ENCODE results near the gene SNX1. TPM values are rescaled to one million over a fixed set of nuclear protein-coding genes. Genes with fewer than 3 reads are reported as not detected.
"Not testable (repeated sequence)": the region's sequence is repeated elsewhere in the genome, so short reads cannot be mapped to it uniquely, and the experiment has no call there.

The SNX1 gene
- total and polyA plus RNA-seq, 5 donors = 54.1 to 149 (median 104) TPM

DNA sequence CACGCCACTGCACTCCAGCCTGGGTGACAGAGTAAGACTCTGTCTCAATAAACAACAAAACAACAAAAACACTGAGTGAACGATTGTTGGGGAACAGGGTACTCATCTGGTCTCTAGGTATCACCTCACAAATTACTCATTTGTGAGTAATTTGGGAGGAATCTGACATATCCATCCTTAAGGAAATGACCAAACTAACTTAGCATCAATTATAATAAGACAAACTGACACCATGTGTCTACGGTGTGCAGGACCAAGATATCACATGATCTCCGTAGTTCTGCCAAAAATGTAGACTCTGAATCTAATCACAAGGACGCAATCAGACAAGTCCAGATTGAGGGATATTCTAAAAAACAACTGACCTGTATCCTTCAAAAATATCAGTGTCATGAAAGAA, 37.5 kb upstream of the SNX1 start:
- H3K4me1 ChIP-seq (ENCODE audit: control insufficient read depth, insufficient read depth, low read length) = no peaks in the 10 kb centered on the region
- intact Hi-C loops (cut with DNase I) = no loop called here
- no peaks in the 10 kb centered on the region for H3K9me3 ChIP-seq (ENCODE audit: control insufficient read depth, low read length)
- H3K27me3 ChIP-seq (ENCODE audit: control insufficient read depth, insufficient read depth) = no peaks in the 10 kb centered on the region
- H3K27ac ChIP-seq (ENCODE audit: low read length) = no peak overlapping the region
- ATAC-seq (no peak), DNase-seq (no peak)
- WGBS = 77% methylated on average over 5 of the region's 5 CpGs
- no peak overlapping the region for H3K4me3 ChIP-seq (ENCODE audit: low read length)

DNA sequence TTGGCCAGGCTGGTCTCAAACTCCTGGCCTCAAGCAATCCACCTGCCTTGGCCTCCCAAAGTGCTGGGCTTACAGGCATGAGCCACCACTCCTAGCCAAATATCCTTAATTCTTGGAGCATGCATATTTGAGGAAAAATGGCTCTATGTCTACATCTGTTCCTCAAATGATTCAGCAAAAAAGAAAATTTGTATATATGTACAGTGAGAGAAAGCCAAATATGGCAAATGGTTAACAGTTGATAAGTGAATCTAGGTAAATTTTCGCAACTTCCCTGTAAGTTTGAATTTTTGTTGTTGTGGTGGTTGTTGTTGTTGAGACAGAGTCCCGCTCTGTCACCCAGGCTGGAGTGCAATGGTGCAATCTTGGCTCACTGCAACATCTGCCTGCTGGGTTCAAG, 36.7 kb upstream of the SNX1 start:
- ATAC-seq; H3K9me3 ChIP-seq (ENCODE audit: control insufficient read depth, low read length); H3K4me3 ChIP-seq (ENCODE audit: low read length); H3K27ac ChIP-seq (ENCODE audit: low read length); DNase-seq; intact Hi-C loops (cut with DNase I); H3K4me1 ChIP-seq (ENCODE audit: control insufficient read depth, insufficient read depth, low read length); H3K27me3 ChIP-seq (ENCODE audit: control insufficient read depth, insufficient read depth): not testable (repeated sequence)
- 94% methylated on average over 2 of the region's 2 CpGs for WGBS

DNA sequence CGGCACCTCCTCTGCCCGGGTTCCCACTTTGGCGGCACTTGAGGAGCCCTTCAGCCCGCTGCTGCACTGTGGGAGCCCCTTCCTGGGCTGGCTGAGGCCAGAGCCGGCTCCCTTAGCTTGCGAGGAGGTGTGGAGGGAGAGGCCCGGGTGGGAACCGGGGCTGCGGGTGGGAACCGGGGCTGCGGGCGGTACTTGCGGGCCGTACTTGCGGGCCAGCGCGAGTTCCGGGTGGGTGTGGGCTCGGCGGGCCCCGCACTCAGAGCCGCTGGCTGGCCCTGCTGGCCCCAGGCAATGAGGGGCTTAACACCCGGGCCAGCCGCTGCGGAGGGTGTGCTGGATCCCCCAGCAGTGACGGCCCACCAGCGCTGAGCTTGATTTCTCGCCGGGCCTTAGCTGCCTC, 35.1 kb upstream of the SNX1 start:
- no peaks in the 10 kb centered on the region for H3K27me3 ChIP-seq (ENCODE audit: control insufficient read depth, insufficient read depth)
- DNase-seq (no peak), ATAC-seq (no peak)
- intact Hi-C loops (cut with DNase I) = loop anchor here in 2 of 4 donors (10.0 kb wide), 2 partner anchors 306 to 456 kb away; no protein-coding TSS in a partner anchor
- no peak overlapping the region for H3K27ac ChIP-seq (ENCODE audit: low read length)
- H3K4me1 ChIP-seq (ENCODE audit: control insufficient read depth, insufficient read depth, low read length) = no peaks in the 10 kb centered on the region
- WGBS = 96% methylated on average over 29 of the region's 29 CpGs
- H3K9me3 ChIP-seq (ENCODE audit: control insufficient read depth, low read length) = no peaks in the 10 kb centered on the region
- no peak overlapping the region for H3K4me3 ChIP-seq (ENCODE audit: low read length)

GRCh38 chr15:64066451-64066850, 29.3 kb upstream of the SNX1 start:
- intact Hi-C loops (cut with DNase I) = loop anchor here (5.0 to 10.0 kb wide), 3 partner anchors 312 to 462 kb away; no protein-coding TSS in a partner anchor

DNA sequence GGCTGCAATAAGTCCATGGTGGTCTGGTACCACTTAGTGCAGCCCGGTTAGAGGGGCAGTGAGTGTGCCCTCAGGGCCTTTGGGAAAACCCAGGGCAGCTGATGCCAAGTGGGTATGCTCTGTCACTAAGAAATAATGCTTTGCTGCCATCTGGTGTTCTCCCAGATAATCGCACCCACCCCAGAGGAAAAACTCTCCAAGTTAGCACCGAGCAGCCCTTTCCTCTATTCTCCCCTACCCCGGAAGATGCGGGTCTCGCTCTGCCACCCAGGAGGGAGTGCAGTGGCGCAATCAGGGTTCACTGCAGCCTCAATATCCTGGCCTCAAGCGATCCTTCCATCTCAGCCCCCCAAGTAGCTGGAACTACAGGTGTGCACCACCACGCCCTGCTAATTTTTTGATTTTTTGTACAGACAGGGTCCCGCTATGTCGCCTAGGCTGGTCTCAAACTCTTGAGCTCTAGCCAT, 28.2 kb upstream of the SNX1 start:
- intact Hi-C loops (cut with DNase I) = loop anchor here (5.0 to 10.0 kb wide), 3 partner anchors 313 to 463 kb away; no protein-coding TSS in a partner anchor
- H3K4me3 ChIP-seq (ENCODE audit: low read length) = no peak overlapping the region
- H3K27ac ChIP-seq (ENCODE audit: low read length) = no peak overlapping the region
- H3K27me3 ChIP-seq (ENCODE audit: control insufficient read depth, insufficient read depth) = no peaks in the 10 kb centered on the region
- 24% methylated on average over 11 of the region's 11 CpGs for WGBS
- H3K9me3 ChIP-seq (ENCODE audit: control insufficient read depth, low read length) = no peaks in the 10 kb centered on the region
- ATAC-seq (peak; percentile 75 to 77), DNase-seq (peak; percentile 52 to 75 (median 72))
- peaks cover 7% of the 10 kb centered on the region for H3K4me1 ChIP-seq (ENCODE audit: control insufficient read depth, insufficient read depth, low read length)

More at GRCh38 chr15:64066451-64066850, 29.3 kb upstream of the SNX1 start:
- Histone ChIP-seq H3K27ac (ENCODE audit: low read length) (no peak overlapping the region), H3K4me1 (ENCODE audit: control insufficient read depth, insufficient read depth, low read length) (peaks cover 6% of the 10 kb centered on the region), H3K27me3 (ENCODE audit: control insufficient read depth, insufficient read depth) (no peaks in the 10 kb centered on the region), H3K4me3 (ENCODE audit: low read length) (no peak overlapping the region), H3K9me3 (ENCODE audit: control insufficient read depth, low read length) (no peaks in the 10 kb centered on the region)
- WGBS = 71% methylated on average over 1 of the region's 1 CpG
- no peak for ATAC-seq
- no peak for DNase-seq

DNA sequence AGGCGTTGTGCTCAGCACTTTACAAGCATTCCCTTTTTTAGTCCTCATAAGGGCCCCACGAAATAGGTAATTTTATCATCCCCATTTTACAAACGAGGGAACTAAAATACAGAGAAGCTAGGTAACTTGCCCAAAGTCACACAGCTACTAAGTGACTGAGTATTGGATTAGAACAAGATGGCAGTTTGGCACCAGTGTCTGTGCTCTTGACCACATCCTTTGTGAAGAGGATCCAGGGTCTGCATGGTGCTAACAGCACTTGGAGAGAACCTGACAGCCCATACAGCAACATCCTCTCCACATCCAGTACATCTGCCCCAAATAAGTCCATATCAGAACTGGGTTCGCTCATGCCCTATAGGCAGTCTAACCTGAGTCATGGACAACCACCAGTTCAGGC, 27.6 kb upstream of the SNX1 start:
- no peak for ATAC-seq
- no peak overlapping the region for H3K4me3 ChIP-seq (ENCODE audit: low read length)
- H3K27me3 ChIP-seq (ENCODE audit: control insufficient read depth, insufficient read depth) = no peaks in the 10 kb centered on the region

DNA sequence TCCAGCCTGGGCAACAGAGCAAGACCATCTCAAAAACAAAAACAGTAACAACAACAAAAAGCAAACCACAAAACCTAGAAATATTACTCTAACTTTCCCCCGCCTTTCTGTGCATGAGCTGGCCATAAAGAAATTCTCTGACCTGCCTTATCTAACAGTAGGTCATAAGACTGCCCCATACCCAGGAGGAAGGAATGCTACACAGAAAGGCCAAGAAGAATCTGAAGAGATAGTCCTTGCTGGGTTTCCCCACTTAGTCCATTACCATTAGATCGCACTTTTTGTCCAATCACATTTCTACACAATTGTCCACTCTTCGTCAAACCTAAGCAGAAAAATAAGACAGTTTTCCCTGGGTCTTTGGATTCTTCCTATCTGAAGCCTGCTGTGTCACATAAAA, 25.7 kb upstream of the SNX1 start:
- Histone ChIP-seq H3K27me3 (ENCODE audit: control insufficient read depth, insufficient read depth) (no peaks in the 10 kb centered on the region), H3K27ac (ENCODE audit: low read length) (peak overlapping the region; percentile 48), H3K9me3 (ENCODE audit: control insufficient read depth, low read length) (no peaks in the 10 kb centered on the region), H3K4me1 (ENCODE audit: control insufficient read depth, insufficient read depth, low read length) (peaks cover 7% of the 10 kb centered on the region), H3K4me3 (ENCODE audit: low read length) (no peak overlapping the region)
- WGBS = 94% methylated on average over 3 of the region's 3 CpGs
- DNase-seq (no peak), ATAC-seq (no peak)
- intact Hi-C loops (cut with DNase I) = no loop called here

More for the DNA sequence above, 27.6 kb upstream of the SNX1 start:
- H3K27ac ChIP-seq (ENCODE audit: low read length) = no peak overlapping the region
- WGBS = 61% methylated on average over 4 of the region's 4 CpGs
- H3K9me3 ChIP-seq (ENCODE audit: control insufficient read depth, low read length) = no peaks in the 10 kb centered on the region
- no peak for DNase-seq
- intact Hi-C loops (cut with DNase I) = loop anchor here (5.0 to 10.0 kb wide), 3 partner anchors 313 to 463 kb away; no protein-coding TSS in a partner anchor
- H3K4me1 ChIP-seq (ENCODE audit: control insufficient read depth, insufficient read depth, low read length) = peaks cover 7% of the 10 kb centered on the region

GRCh38 chr15:64070965-64071851, 24.6 kb upstream of the SNX1 start:
- ATAC-seq (peak; percentile 72 to 77), DNase-seq (peak in 1 of 3 donors; percentile 60)
- Histone ChIP-seq H3K27me3 (ENCODE audit: control insufficient read depth, insufficient read depth) (no peaks in the 10 kb centered on the region), H3K4me1 (ENCODE audit: control insufficient read depth, insufficient read depth, low read length) (peaks cover 7% of the 10 kb centered on the region), H3K9me3 (ENCODE audit: control insufficient read depth, low read length) (no peaks in the 10 kb centered on the region), H3K27ac (ENCODE audit: low read length) (peak overlapping the region; percentile 26), H3K4me3 (ENCODE audit: low read length) (no peak overlapping the region)
- 36% methylated on average over 8 of the region's 8 CpGs for WGBS
- intact Hi-C loops (cut with DNase I) = no loop called here

- Histone ChIP-seq H3K27me3 (ENCODE audit: control insufficient read depth, insufficient read depth) (no peaks in the 10 kb centered on the region), H3K9me3 (ENCODE audit: control insufficient read depth, low read length) (no peaks in the 10 kb centered on the region), H3K27ac (ENCODE audit: low read length) (peak overlapping the region; percentile 26), H3K4me3 (ENCODE audit: low read length) (no peak overlapping the region), H3K4me1 (ENCODE audit: control insufficient read depth, insufficient read depth, low read length) (peaks cover 7% of the 10 kb centered on the region)
- DNase-seq (no peak), ATAC-seq (peak in 1 of 2 donors; percentile 5)
- WGBS = 88% methylated on average over 4 of the region's 4 CpGs
- intact Hi-C loops (cut with DNase I) = no loop called here
Measured at GRCh38 chr15:64071931-64072765, 23.6 kb upstream of the SNX1 start.

DNA sequence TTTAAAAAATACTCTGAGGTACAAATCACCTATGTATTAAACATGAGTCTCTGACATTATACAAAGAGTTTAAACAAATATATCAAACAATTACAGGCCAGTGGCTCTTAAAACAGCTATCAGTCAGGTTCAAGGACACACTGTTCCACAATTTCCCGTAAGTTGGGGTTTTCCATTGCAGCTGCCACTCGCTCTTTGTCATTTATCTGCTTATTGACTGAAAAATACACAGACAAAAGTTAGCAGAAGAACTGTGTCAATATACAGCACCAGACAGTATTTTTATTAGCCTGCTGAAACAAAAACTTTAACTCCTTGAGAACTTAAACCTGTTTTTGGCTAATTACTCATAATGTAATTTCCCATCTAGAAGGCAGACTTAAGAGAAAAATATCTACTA, 23.0 kb upstream of the SNX1 start:
- Histone ChIP-seq H3K4me1 (ENCODE audit: control insufficient read depth, insufficient read depth, low read length) (peaks cover 6% of the 10 kb centered on the region), H3K27me3 (ENCODE audit: control insufficient read depth, insufficient read depth) (no peaks in the 10 kb centered on the region), H3K4me3 (ENCODE audit: low read length) (no peak overlapping the region), H3K9me3 (ENCODE audit: control insufficient read depth, low read length) (no peaks in the 10 kb centered on the region), H3K27ac (ENCODE audit: low read length) (no peak overlapping the region)
- ATAC-seq (peak in 1 of 2 donors; percentile 17), DNase-seq (no peak)
- 86% methylated on average over 2 of the region's 2 CpGs for WGBS
- intact Hi-C loops (cut with DNase I) = no loop called here

Data from right cardiac atrium (tissue), 5 donors.